ENCODE measurements around the gene DNAH8.

DNAH8 gene

GRCh38 chr6:38702558-38703397, 12.3 kb upstream of the DNAH8 start, which contains the start of gene GLO1:
GLO1 (minus strand) TSS chr6:38703145; CDS start chr6:38703054, 91 bp downstream.
- peak; percentile 97 for DNase-seq

- DNase-seq: no peak
Measured at GRCh38 chr6:38703949-38704590, 11.0 kb upstream of the DNAH8 start.

GRCh38 chr6:38705924-38706323, 9.2 kb upstream of the DNAH8 start:
- DNase-seq: no peak

- no peak for DNase-seq
Measured at GRCh38 chr6:38708496-38708895, 6.6 kb upstream of the DNAH8 start.

GRCh38 chr6:38713812-38714211, 1.3 kb upstream of the DNAH8 start:
- peak; percentile 52 for DNase-seq

- no peak for DNase-seq
Measured at GRCh38 chr6:38714239-38715015, 684 bp upstream of the DNAH8 start.

- DNase-seq: no peak
Measured at GRCh38 chr6:38716825-38717224, 1.7 kb downstream of the DNAH8 start.

- DNase-seq: no peak
Measured at GRCh38 chr6:38719358-38719757, 4.2 kb downstream of the DNAH8 start.

- no peak for DNase-seq
Measured at GRCh38 chr6:38720295-38720694, 5.2 kb downstream of the DNAH8 start.

- DNase-seq: no peak
Measured at GRCh38 chr6:38722038-38722437, 6.9 kb downstream of the DNAH8 start.

- DNase-seq: no peak
Measured at GRCh38 chr6:38722727-38723334, 7.7 kb downstream of the DNAH8 start.

GRCh38 chr6:38723783-38724182, 8.7 kb downstream of the DNAH8 start:
- DNase-seq: no peak

- no peak for DNase-seq
Measured at GRCh38 chr6:38724343-38724742, 9.2 kb downstream of the DNAH8 start.

GRCh38 chr6:38725414-38726183, 10.5 kb downstream of the DNAH8 start:
- DNase-seq: no peak

GRCh38 chr6:38728203-38728602, 13.1 kb downstream of the DNAH8 start:
- no peak for DNase-seq

GRCh38 chr6:38730140-38730862, 15.2 kb downstream of the DNAH8 start:
- DNase-seq: no peak

- DNase-seq: no peak
Measured at GRCh38 chr6:38736951-38737350, 21.8 kb downstream of the DNAH8 start.

GRCh38 chr6:38738261-38738660, 23.1 kb downstream of the DNAH8 start:
- no peak for DNase-seq

- no peak for DNase-seq
Measured at GRCh38 chr6:38739532-38739931, 24.4 kb downstream of the DNAH8 start.

- DNase-seq: no peak
Measured at GRCh38 chr6:38749473-38749872, 34.4 kb downstream of the DNAH8 start.

GRCh38 chr6:38750968-38751615, 36.0 kb downstream of the DNAH8 start:
- DNase-seq: no peak
